ENCODE results near the gene SMAD1.

DNA sequence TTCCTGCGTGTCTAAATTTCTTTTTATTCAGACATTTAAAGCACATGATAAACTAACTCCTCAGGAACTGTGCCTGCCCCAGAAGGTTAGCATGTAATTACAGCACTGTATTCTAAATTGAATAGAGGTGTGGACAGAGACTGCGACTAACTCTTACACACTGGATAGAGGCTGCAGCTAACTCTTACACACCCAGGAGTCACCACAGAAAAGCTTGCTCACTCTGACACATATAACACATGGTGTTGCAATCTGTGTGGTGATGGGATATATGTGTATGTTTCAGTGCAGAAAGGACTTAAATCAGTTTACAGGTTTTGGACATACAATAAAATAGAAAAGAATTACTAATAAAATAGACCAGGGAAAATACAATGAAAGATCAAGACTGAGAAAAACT, 41.5 kb downstream of the SMAD1 start:
- TF ChIP-seq, protein P1, sequence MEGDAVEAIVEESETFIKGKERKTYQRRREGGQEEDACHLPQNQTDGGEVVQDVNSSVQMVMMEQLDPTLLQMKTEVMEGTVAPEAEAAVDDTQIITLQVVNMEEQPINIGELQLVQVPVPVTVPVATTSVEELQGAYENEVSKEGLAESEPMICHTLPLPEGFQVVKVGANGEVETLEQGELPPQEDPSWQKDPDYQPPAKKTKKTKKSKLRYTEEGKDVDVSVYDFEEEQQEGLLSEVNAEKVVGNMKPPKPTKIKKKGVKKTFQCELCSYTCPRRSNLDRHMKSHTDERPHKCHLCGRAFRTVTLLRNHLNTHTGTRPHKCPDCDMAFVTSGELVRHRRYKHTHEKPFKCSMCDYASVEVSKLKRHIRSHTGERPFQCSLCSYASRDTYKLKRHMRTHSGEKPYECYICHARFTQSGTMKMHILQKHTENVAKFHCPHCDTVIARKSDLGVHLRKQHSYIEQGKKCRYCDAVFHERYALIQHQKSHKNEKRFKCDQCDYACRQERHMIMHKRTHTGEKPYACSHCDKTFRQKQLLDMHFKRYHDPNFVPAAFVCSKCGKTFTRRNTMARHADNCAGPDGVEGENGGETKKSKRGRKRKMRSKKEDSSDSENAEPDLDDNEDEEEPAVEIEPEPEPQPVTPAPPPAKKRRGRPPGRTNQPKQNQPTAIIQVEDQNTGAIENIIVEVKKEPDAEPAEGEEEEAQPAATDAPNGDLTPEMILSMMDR (IDR thresholded peaks at IDR 0.05; ENCODE audit: low read depth, low read length): no peak
- TF ChIP-seq, protein P2, sequence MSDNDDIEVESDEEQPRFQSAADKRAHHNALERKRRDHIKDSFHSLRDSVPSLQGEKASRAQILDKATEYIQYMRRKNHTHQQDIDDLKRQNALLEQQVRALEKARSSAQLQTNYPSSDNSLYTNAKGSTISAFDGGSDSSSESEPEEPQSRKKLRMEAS (IDR thresholded peaks at IDR 0.05; ENCODE audit: low read depth, low read length): no peak
- no peak for TF ChIP-seq POLR2A (IDR thresholded peaks at IDR 0.05; ENCODE audit: extremely low read depth, insufficient read length)
